WTC11 (cell line): ENCODE data around the gene E2F4. TPM values are rescaled to one million over a fixed set of nuclear protein-coding genes. Genes with fewer than 3 reads are reported as not detected.

Source experiments
- ATAC-seq: fragments of 200-7000 bp; cut with Tn5 transposase; 2 replicates; pipeline ENCODE4 v1.10.0; 2021; ENCODE audit warnings: mild to moderate bottlenecking, moderate library complexity
- CTCF ChIA-PET: fragments of 300-600 bp; sonication (Branson Sonifier 250); formaldehyde crosslinking; loops from one replicate; lab custom pipeline; 2021; ENCODE audit warnings: antibody characterized with exemption; lab: Charles Lee
- POLR2A ChIA-PET: fragments of 350-600 bp; sonication (Branson Sonifier 250); formaldehyde crosslinking; loops from one replicate; lab custom pipeline; 2021; ENCODE audit warnings: antibody characterized with exemption; lab: Charles Lee
- DNase-seq: peaks from one replicate; pipeline ENCODE4 v3.0.0; 2021; ENCODE audit warnings: low spot score
- H3K27ac Mint-ChIP-seq: 2 replicates; pipeline ENCODE4 v1.8.0; 2021; ENCODE audit warnings: mixed read lengths
- H3K27me3 Mint-ChIP-seq: 2 replicates; pipeline ENCODE4 v1.8.0; 2021; ENCODE audit warnings: low read depth, mild to moderate bottlenecking, moderate library complexity, mixed read lengths
- H3K36me3 Mint-ChIP-seq: 2 replicates; pipeline ENCODE4 v1.8.0; 2021; ENCODE audit warnings: mixed read lengths
- H3K4me1 Mint-ChIP-seq: 2 replicates; pipeline ENCODE4 v1.8.0; 2022; ENCODE audit warnings: mixed read lengths
- H3K4me3 Mint-ChIP-seq: 2 replicates; pipeline ENCODE4 v1.8.0; 2021; ENCODE audit warnings: mild to moderate bottlenecking, moderate library complexity, mixed read lengths
- H3K9me3 Mint-ChIP-seq: 2 replicates; pipeline ENCODE4 v1.8.0; 2021; ENCODE audit warnings: mixed read lengths
- CREB1 ChIP-seq: sonication (generic); formaldehyde crosslinking; IDR thresholded peaks from 2 replicates; pipeline ENCODE4 v1.8.0; 2023; ENCODE audit warnings: mild to moderate bottlenecking, missing genetic modification reagents
- E2F5 ChIP-seq: sonication (generic); formaldehyde crosslinking; IDR thresholded peaks from 2 replicates; pipeline ENCODE4 v1.8.1; 2022; ENCODE audit warnings: mild to moderate bottlenecking, moderate library complexity, missing genetic modification reagents
- ETV6 ChIP-seq: sonication (generic); formaldehyde crosslinking; IDR thresholded peaks from 2 replicates; pipeline ENCODE4 v1.8.1; 2022; ENCODE audit warnings: mild to moderate bottlenecking, missing genetic modification reagents
- FOXP1 ChIP-seq: sonication (generic); formaldehyde crosslinking; IDR thresholded peaks from 2 replicates; pipeline ENCODE4 v1.8.0; 2022; ENCODE audit warnings: missing genetic modification reagents, mild to moderate bottlenecking, moderate library complexity, borderline replicate concordance
- GABPB1 ChIP-seq: sonication (generic); formaldehyde crosslinking; IDR thresholded peaks from 2 replicates; pipeline ENCODE4 v1.8.1; 2023; ENCODE audit warnings: mild to moderate bottlenecking, missing genetic modification reagents
- HMGXB4 ChIP-seq: sonication (generic); formaldehyde crosslinking; IDR thresholded peaks from 2 replicates; pipeline ENCODE4 v1.8.1; 2023; ENCODE audit warnings: mild to moderate bottlenecking, moderate library complexity, missing genetic modification reagents
- IRF2 ChIP-seq: sonication (generic); formaldehyde crosslinking; IDR thresholded peaks from 2 replicates; pipeline ENCODE4 v1.8.0; 2022; ENCODE audit warnings: low read depth, missing genetic modification reagents, borderline replicate concordance
- MAX ChIP-seq: sonication (generic); formaldehyde crosslinking; IDR thresholded peaks from 2 replicates; pipeline ENCODE4 v1.8.0; 2022; ENCODE audit warnings: mild to moderate bottlenecking, missing genetic modification reagents
- MYBL2 ChIP-seq: sonication (generic); formaldehyde crosslinking; IDR thresholded peaks from 2 replicates; pipeline ENCODE4 v1.8.1; 2023; ENCODE audit warnings: mild to moderate bottlenecking, moderate library complexity, missing genetic modification reagents
- NFE2L1 ChIP-seq: sonication (generic); formaldehyde crosslinking; IDR thresholded peaks from 2 replicates; pipeline ENCODE4 v1.8.1; 2023; ENCODE audit warnings: missing genetic modification reagents
- NFYB ChIP-seq: sonication (generic); formaldehyde crosslinking; conservative IDR thresholded peaks from 2 replicates; pipeline ENCODE4 v1.8.0; 2022; ENCODE audit warnings: low read depth, missing genetic modification reagents
- NR3C1 ChIP-seq: sonication (generic); formaldehyde crosslinking; conservative IDR thresholded peaks from 2 replicates; pipeline ENCODE4 v1.8.1; 2023; ENCODE audit warnings: low read depth, mild to moderate bottlenecking, missing genetic modification reagents
- RELA ChIP-seq: sonication (generic); formaldehyde crosslinking; IDR thresholded peaks from 2 replicates; pipeline ENCODE4 v1.8.1; 2022; ENCODE audit warnings: missing genetic modification reagents, mild to moderate bottlenecking, borderline replicate concordance
- SP1 ChIP-seq: sonication (generic); formaldehyde crosslinking; conservative IDR thresholded peaks from 2 replicates; pipeline ENCODE4 v1.8.1; 2022; ENCODE audit warnings: missing genetic modification reagents
- ZNF317 ChIP-seq: sonication (generic); formaldehyde crosslinking; IDR thresholded peaks from 2 replicates; pipeline ENCODE4 v1.8.1; 2023; ENCODE audit warnings: low read depth, mild to moderate bottlenecking, moderate library complexity, missing genetic modification reagents, borderline replicate concordance
- ZNF416 ChIP-seq: fragments of 250-450 bp; sonication (Bioruptor Pico); IDR thresholded peaks from 2 replicates; pipeline ENCODE4 v1.9.0; 2021; ENCODE audit warnings: mild to moderate bottlenecking, inconsistent platforms
- ZNF425 ChIP-seq: fragments of 250-450 bp; sonication (Bioruptor Pico); conservative IDR thresholded peaks from 2 replicates; pipeline ENCODE4 v1.9.0; 2021; ENCODE audit warnings: mild to moderate bottlenecking
- total RNA-seq: library from RNA; stranded (reverse); gene quantifications from 3 replicates; pipeline ENCODE4 v1.2.3, GENCODE V29; 2021
- TF ChIP-seq, protein P1 (sequence below): sonication (generic); formaldehyde crosslinking; IDR thresholded peaks from 2 replicates; pipeline ENCODE4 v1.8.1; 2023; ENCODE audit warnings: mild to moderate bottlenecking, missing genetic modification reagents, moderate library complexity
- TF ChIP-seq, protein P2 (sequence below): sonication (generic); formaldehyde crosslinking; IDR thresholded peaks from 2 replicates; pipeline ENCODE4 v1.8.0; 2022; ENCODE audit warnings: mild to moderate bottlenecking, missing genetic modification reagents
- TF ChIP-seq, protein P3 (sequence below): fragments of 250-450 bp; sonication (Bioruptor Pico); IDR thresholded peaks from 2 replicates; pipeline ENCODE4 v1.8.0; 2021; ENCODE audit warnings: mild to moderate bottlenecking

Gene E2F4
- total RNA-seq, 1 experiment from 2014 or later: 85.0 TPM

DNA sequence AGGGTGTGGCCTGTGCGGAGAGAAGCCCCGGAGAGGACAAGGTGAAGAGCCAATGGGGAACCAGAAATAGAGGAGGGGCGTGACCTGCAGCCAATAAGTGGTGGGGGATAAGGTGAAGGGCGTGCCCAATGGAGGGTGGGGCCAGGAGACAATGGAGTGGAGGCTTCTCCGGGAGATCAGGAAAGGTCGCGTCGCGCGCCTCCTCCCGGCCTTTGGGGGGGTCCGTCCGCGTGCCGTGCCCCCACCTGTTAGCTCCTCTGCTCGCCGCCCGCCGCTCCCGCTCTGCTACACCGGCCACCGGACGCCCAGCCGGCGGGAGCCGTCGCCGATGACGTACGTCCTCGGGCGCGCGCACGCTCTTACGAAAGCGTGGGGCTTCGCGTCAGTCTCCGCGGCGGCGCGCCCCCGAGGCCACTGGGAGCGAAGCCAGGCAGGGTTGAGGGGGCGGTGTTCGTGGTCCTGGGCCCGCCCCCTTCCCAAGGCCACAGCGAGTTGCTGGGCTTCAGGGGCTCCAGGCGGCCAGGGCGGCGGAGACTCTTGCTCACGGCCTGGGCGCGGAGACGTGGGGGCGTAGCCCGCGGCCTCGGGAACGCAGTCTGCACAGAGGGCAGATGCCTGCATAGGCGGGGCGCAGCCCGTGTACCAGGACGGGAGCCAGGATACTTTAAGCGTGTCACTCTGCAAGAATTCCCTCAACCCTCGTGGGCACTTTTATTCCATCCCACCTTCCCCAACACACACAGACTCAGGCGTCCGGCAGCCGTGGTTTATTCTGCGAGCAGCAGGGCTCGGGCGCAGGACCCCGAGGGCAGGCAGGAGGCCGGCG lies 8.1 kb upstream of the E2F4 start, which contains the start of gene MATCAP1 (continued):
- TF ChIP-seq HMGXB4 (peak; percentile 63; the same call in 1 of the 2 replicates), ZNF416 (CRISPR knock-in tag) (peak; percentile 73; the same call in 1 of the 2 replicates), GABPB1 (CRISPR knock-in tag) (peak; percentile 73), E2F5 (CRISPR knock-in tag) (peak; percentile 39; the same call in 1 of the 2 replicates), SP1 (CRISPR knock-in tag) (peak; percentile 91), IRF2 (no peak), RELA (CRISPR knock-in tag) (0 out of 2 replicates have a peak, but pooled peaks have one; percentile 40), MYBL2 (CRISPR knock-in tag) (0 out of 2 replicates have a peak, but pooled peaks have one; percentile 29), NFYB (CRISPR knock-in tag) (peak; percentile 88), ZNF317 (CRISPR knock-in tag) (no peak), MAX (CRISPR knock-in tag) (peak; percentile 77), NFE2L1 (CRISPR knock-in tag) (no peak), ETV6 (CRISPR knock-in tag) (peak; percentile 74; the same call in 1 of the 2 replicates)
- TF ChIP-seq, protein P1, sequence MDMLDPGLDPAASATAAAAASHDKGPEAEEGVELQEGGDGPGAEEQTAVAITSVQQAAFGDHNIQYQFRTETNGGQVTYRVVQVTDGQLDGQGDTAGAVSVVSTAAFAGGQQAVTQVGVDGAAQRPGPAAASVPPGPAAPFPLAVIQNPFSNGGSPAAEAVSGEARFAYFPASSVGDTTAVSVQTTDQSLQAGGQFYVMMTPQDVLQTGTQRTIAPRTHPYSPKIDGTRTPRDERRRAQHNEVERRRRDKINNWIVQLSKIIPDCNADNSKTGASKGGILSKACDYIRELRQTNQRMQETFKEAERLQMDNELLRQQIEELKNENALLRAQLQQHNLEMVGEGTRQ (CRISPR knock-in tag): 0 out of 2 replicates have a peak, but pooled peaks have one; percentile 31
- TF ChIP-seq, protein P2, sequence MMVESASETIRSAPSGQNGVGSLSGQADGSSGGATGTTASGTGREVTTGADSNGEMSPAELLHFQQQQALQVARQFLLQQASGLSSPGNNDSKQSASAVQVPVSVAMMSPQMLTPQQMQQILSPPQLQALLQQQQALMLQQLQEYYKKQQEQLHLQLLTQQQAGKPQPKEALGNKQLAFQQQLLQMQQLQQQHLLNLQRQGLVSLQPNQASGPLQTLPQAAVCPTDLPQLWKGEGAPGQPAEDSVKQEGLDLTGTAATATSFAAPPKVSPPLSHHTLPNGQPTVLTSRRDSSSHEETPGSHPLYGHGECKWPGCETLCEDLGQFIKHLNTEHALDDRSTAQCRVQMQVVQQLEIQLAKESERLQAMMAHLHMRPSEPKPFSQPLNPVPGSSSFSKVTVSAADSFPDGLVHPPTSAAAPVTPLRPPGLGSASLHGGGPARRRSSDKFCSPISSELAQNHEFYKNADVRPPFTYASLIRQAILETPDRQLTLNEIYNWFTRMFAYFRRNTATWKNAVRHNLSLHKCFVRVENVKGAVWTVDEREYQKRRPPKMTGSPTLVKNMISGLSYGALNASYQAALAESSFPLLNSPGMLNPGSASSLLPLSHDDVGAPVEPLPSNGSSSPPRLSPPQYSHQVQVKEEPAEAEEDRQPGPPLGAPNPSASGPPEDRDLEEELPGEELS (CRISPR knock-in tag): peak; percentile 85
- TF ChIP-seq, protein P3, sequence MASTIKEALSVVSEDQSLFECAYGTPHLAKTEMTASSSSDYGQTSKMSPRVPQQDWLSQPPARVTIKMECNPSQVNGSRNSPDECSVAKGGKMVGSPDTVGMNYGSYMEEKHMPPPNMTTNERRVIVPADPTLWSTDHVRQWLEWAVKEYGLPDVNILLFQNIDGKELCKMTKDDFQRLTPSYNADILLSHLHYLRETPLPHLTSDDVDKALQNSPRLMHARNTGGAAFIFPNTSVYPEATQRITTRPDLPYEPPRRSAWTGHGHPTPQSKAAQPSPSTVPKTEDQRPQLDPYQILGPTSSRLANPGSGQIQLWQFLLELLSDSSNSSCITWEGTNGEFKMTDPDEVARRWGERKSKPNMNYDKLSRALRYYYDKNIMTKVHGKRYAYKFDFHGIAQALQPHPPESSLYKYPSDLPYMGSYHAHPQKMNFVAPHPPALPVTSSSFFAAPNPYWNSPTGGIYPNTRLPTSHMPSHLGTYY: no peak

DNA sequence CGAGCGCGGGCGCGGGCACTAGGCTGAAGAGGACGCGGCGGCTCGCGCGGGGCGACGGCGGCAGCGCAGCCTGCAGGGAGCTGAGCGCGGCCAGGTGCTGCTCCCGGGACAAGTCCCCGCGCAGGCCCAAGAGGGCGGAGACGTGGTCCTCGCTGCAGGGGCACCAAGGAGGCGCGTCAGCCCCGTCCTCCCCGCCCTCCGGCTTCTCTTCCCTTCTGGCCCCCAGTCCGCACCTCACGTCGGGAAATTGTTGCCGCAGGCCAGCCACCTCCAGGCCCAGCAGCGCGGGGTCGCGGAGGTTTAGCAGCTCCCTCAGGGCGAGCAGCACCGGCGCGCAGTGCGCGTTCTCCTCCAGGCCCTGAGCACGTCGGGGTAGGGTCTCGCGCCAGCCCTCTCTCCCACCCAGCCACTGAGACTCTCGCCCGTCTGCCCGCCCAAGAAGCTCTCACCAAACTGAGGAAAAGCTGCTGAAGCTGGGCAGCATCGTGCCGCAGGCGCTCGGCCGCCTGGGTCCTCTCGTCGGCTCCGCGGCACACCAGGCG lies 7.4 kb upstream of the E2F4 start:
- TF ChIP-seq FOXP1 (CRISPR knock-in tag) (0 out of 2 replicates have a peak, but pooled peaks have one; percentile 32), NR3C1 (CRISPR knock-in tag) (no peak), CREB1 (no peak), ZNF425 (CRISPR knock-in tag) (no peak)
- Mint-ChIP-seq H3K36me3 (no peaks in the 10 kb centered on the region), H3K27ac (no peak overlapping the region), H3K4me1 (peaks cover 17% of the 10 kb centered on the region), H3K4me3 (peak overlapping the region; percentile 82), H3K27me3 (peaks cover 29% of the 10 kb centered on the region), H3K9me3 (no peaks in the 10 kb centered on the region)
- ATAC-seq (no peak), DNase-seq (peak; percentile 45)
- CTCF ChIA-PET: interaction anchor here (0.5 to 4.4 kb wide), 34 partner anchors 10 to 910 kb away, joined by 3 to 88 read pairs (median 5); partner anchors contain the start of genes B3GNT9, CES3, ELMO3 and FBXL8
- POLR2A ChIA-PET: interaction anchor here (1.2 to 2.1 kb wide), 5 partner anchors 9 to 34 kb away, joined by 3 to 8 read pairs (median 6); partner anchors contain the start of genes B3GNT9 and NOL3
